Adrenal gland (tissue), 12 donors: Measurements from ENCODE around the gene MTHFS. TPM values are rescaled to one million over a fixed set of nuclear protein-coding genes. Genes with fewer than 3 reads are reported as not detected.
"Not testable (repeated sequence)": the region's sequence is repeated elsewhere in the genome, so short reads cannot be mapped to it uniquely, and the experiment has no call there.

Experiments
- DNase-seq, 7 donors: peaks; one replicate each; pipeline ENCODE4 v3.0.0-alpha.2; 2019 to 2020
- H3K27ac ChIP-seq, 5 donors: fragments of 200-600 bp; sonication (generic) in 4 of 5; 1 replicate in 3 of 5; 2 replicates in 2 of 5; pipeline versions ENCODE4 v1.5.1 to v1.8.0; 2016 to 2020; ENCODE audit warnings: mild to moderate bottlenecking in 1 of 5
- H3K27me3 ChIP-seq: fragments of 200-600 bp; 2 replicates; pipeline ENCODE4 v1.8.0; 2021
- H3K36me3 ChIP-seq, 2 donors: fragments of 200-600 bp; replicated peaks in 1 of 2; 1 replicate in 1 of 2; 2 replicates in 1 of 2; pipeline versions ENCODE4 v1.5.1 to v1.8.0; 2018 to 2022
- H3K4me1 ChIP-seq, 2 donors: fragments of 200-600 bp; replicated peaks in 1 of 2; 1 replicate in 1 of 2; 2 replicates in 1 of 2; pipeline versions ENCODE4 v1.5.1 to v1.8.0; 2018 to 2021
- H3K4me3 ChIP-seq, 4 donors: fragments of 200-600 bp; sonication (generic) in 3 of 4; one replicate each; pipeline ENCODE4 v1.5.1; 2016 to 2018
- H3K9me3 ChIP-seq, 3 donors: fragments of 200-600 bp; sonication (generic) in 1 of 3; replicated peaks in 1 of 3; 1 replicate in 2 of 3; 2 replicates in 1 of 3; pipeline versions ENCODE4 v1.5.1 to v1.8.0; 2016 to 2021
- POLR2A ChIP-seq, 2 donors: fragments of 450-650 bp; IDR thresholded peaks; one replicate each; pipeline ENCODE4 v1.6.1; 2017; ENCODE audit warnings: antibody characterized with exemption in 2 of 2, mild to moderate bottlenecking in 2 of 2, moderate library complexity in 1 of 2
- WGBS, 4 donors: extraction: QIAGEN DNeasy Blood & Tissue Kit in 2 of 4; methylation state at CpG; one replicate each; pipeline versions ENCODE4 v1.1.5 to v1.1.7; 2013 to 2017; 5-methylcytosine and 5-hydroxymethylcytosine counted together
- intact Hi-C, 2 donors: fragments of 100-400 bp; cut with DNase I; formaldehyde crosslinking; loops; one replicate each; pipeline versions ENCODE4 v1.14.1 to v1.15.0; 2022 to 2023
- polyA plus RNA-seq, 3 donors: library from polyadenylated mRNA; stranded (reverse); fragments of 200-250 nt in 2 of 3; fragments of 350-450 nt in 1 of 3; fragmentation: Illumina TruSeq in 1 of 3; extraction: RNeasy Lipid Tissue Mini Kit (QIAGEN cat#74804) in 1 of 3; gene quantifications; one replicate each; pipeline ENCODE4 v1.2.3, GENCODE V29; 2013 to 2014
- total RNA-seq, 9 donors: library from RNA; depleted of rRNA in 4 of 9; stranded (reverse); fragments of >200 nt in 4 of 9; fragments of 120-200 nt in 1 of 9; fragmentation: NEBNext Ultra II Directional in 1 of 9; extraction: Animal tissue kit (Norgen Biotek cat#: 25700) in 1 of 9; gene quantifications; one replicate each; pipeline versions ENCODE4 v1.1.0 to v1.2.4, GENCODE V29; 2013 to 2023
- TF ChIP-seq, protein P1 (sequence below), 6 experiments: fragments of 450-650 bp in 4 of 6; fragments of 200-600 bp in 2 of 6; sonication (generic) in 1 of 6; IDR thresholded peaks; 1 replicate in 5 of 6; 2 replicates in 1 of 6; pipeline versions ENCODE4 v1.5.1 to v1.8.0; 2016 to 2021; ENCODE audit warnings: antibody characterized with exemption in 6 of 6, mild to moderate bottlenecking in 2 of 6, moderate library complexity in 1 of 6
- donor health status: healthy with polysubstance abuse.
- donor health status: Bipolar disorder and iron deficiency.
- donor health status: DM: yes; HTN: yes; CAD: no.
- donor health status: DM: no; HTN: no; CAD: no.
- donor health status: DM: no; HTN: no; CAD: no.
- donor health status: DM: yes; HTN: yes; CAD: no.

MTHFS gene
- total and polyA plus RNA-seq, 12 donors: 8.7 to 63.6 (median 28.8) TPM

- WGBS, 4 donors: 91 to 96% (median 94%) methylated on average over 16 to 27 of the region's 27 CpGs
- TF ChIP-seq POLR2A (IDR thresholded peaks at IDR 0.05): no peak
- TF ChIP-seq, protein P1, sequence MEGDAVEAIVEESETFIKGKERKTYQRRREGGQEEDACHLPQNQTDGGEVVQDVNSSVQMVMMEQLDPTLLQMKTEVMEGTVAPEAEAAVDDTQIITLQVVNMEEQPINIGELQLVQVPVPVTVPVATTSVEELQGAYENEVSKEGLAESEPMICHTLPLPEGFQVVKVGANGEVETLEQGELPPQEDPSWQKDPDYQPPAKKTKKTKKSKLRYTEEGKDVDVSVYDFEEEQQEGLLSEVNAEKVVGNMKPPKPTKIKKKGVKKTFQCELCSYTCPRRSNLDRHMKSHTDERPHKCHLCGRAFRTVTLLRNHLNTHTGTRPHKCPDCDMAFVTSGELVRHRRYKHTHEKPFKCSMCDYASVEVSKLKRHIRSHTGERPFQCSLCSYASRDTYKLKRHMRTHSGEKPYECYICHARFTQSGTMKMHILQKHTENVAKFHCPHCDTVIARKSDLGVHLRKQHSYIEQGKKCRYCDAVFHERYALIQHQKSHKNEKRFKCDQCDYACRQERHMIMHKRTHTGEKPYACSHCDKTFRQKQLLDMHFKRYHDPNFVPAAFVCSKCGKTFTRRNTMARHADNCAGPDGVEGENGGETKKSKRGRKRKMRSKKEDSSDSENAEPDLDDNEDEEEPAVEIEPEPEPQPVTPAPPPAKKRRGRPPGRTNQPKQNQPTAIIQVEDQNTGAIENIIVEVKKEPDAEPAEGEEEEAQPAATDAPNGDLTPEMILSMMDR (IDR thresholded peaks at IDR 0.05): no peak
- intact Hi-C loops: no loop called here
- Histone ChIP-seq H3K27ac (no peak overlapping the region), H3K36me3 (no peaks in the 10 kb centered on the region), H3K27me3 (no peaks in the 10 kb centered on the region), H3K4me1 (peaks cover 5 to 10% of the 10 kb centered on the region in 2 donors), H3K9me3 (peaks cover 0 to 42% (median 13%) of the 10 kb centered on the region in 3 donors), H3K4me3 (no peak overlapping the region)
- DNase-seq: no peak
Observed at GRCh38 chr15:79919090-79919748, 22.4 kb upstream of the MTHFS start.

DNA sequence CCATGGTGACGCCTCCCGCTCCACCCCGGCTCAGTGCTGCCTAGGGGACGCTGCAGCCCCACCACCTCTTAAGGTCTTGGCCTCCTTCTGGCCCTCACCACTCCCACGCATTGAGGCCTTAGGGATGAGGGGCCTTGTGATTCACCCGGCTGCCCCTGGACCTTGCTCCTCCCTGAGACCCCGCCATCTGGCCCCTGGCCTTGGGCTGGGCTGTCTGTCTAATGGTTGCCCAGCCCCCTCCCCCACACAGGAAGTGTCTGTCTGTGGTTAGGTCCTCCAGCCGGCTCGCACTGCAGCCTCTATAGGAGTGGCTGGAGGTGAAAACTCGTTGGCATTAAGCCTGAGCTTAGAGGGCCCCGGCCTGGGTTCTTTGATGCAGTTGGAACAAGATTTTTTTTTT, 21.5 kb upstream of the MTHFS start:
- H3K9me3 ChIP-seq: peaks cover 0 to 42% (median 13%) of the 10 kb centered on the region in 3 donors
- TF ChIP-seq, protein P1 (IDR thresholded peaks at IDR 0.05): no peak
- no peak for TF ChIP-seq POLR2A (IDR thresholded peaks at IDR 0.05)
- intact Hi-C loops: no loop called here

GRCh38 chr15:79916502-79917132, 19.8 kb upstream of the MTHFS start:
- intact Hi-C loops: no loop called here
- H3K9me3 ChIP-seq: peaks cover 0 to 38% (median 13%) of the 10 kb centered on the region in 3 donors
- no peak overlapping the region for H3K4me3 ChIP-seq
- TF ChIP-seq POLR2A (IDR thresholded peaks at IDR 0.05): no peak
- TF ChIP-seq, protein P1 (IDR thresholded peaks at IDR 0.05): no peak
- no peak for DNase-seq
- no peaks in the 10 kb centered on the region for H3K27me3 ChIP-seq
- H3K4me1 ChIP-seq: no peaks in the 10 kb centered on the region
- 60 to 71% (median 64%) methylated on average over 3 of the region's 3 CpGs for WGBS, 4 donors
- H3K27ac ChIP-seq: no peak overlapping the region
- no peaks in the 10 kb centered on the region for H3K36me3 ChIP-seq

More for the DNA sequence above, 21.5 kb upstream of the MTHFS start:
- no peak for DNase-seq
- WGBS, 4 donors: 68 to 85% (median 80%) methylated on average over 10 to 11 of the region's 11 CpGs
- Histone ChIP-seq H3K36me3 (no peaks in the 10 kb centered on the region), H3K4me3 (no peak overlapping the region), H3K4me1 (peaks cover 5 to 6% of the 10 kb centered on the region in 2 donors), H3K27ac (no peak overlapping the region), H3K27me3 (no peaks in the 10 kb centered on the region)

DNA sequence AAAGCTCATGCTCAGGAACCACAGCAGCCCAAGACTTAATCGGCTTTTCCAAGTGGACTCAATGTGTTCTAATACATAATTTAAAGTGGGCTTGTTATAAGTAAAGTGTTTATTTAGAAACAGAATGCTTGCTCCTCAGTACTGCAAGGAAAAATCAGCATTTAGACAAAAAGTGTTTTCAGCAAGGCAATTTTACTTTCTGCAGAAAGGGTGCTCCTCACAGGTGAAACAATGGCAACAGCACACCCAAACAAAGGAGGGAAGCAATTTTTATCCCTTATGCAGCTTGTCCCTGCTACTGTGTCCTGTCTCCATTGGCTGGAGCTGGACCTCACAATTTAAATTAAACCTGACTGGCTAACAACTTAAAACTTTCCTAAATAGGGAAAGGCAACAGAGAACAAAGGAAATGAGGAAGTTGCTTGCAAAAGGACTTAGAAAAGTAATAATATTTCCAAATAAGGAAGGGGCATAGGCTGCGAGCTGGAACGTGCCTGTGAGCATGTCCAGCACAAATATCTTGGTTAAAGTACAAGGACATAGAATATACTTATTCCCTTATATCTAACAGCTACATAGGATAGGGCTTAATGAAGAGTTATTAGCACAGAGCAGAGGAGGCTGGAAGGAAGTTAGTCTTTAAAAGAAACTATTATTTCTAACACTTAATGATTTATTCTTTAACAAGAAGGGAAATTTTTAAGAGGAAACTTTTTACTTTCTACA, 19.1 kb upstream of the MTHFS start:
- H3K4me3 ChIP-seq, H3K27ac ChIP-seq, H3K27me3 ChIP-seq, H3K4me1 ChIP-seq, DNase-seq, H3K36me3 ChIP-seq, intact Hi-C loops: not testable (repeated sequence)
- 86 to 88% (median 86%) methylated on average over 3 of the region's 3 CpGs for WGBS, 4 donors
- H3K9me3 ChIP-seq: peaks cover 0 to 38% (median 13%) of the 10 kb centered on the region in 3 donors
